WI38 (cell line): ENCODE measurements around the gene SLC11A2.
A peak's percentile ranks its signal among the peaks of the same experiment; 100 is the strongest.

Source experiments
- H3K4me3 ChIP-seq: 2 replicates; pipeline ENCODE4 v1.5.1; 2011; ENCODE audit warnings: low read depth, mild to moderate bottlenecking, control low read depth, low read length
- CTCF ChIP-seq: IDR thresholded peaks from 2 replicates; pipeline ENCODE4 v1.5.1; 2012; ENCODE audit warnings: low read depth, mild to moderate bottlenecking, control low read depth, low read length

SLC11A2 gene

DNA sequence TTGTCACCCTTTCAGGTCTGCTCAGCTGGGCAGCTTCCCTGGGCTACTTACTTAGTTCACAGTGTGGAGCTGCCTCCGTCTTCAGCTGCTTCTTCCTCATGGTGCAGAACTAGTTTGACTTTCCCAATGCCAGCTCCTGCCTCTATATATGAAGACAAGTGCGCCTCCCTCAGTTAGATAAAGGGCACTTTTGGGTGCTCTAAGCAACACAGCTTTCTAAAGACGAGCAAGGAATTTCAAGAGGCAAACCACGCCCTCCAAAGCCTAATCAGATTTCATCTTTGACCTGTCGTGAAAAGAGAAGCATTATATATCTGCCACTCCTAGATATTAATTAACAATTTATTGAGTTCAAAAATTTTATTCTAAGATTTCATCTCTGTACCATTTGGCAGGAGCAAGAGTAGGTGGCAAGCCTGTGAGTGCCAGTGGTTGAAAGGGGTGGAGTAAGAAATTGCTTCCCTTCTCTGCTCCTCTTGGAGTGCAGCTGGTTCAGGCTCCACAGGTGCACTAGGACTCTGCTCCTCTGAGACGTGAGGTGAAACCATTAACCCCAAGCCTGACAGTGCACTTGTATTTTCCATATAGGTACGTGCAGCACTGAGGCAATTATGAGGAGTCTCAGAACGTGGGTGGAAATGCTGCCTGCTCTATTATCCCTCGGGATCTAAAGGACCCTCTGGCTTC is 2.1 kb upstream of the SLC11A2 start:
- no peak overlapping the region for H3K4me3 ChIP-seq
- TF ChIP-seq CTCF = no peak

DNA sequence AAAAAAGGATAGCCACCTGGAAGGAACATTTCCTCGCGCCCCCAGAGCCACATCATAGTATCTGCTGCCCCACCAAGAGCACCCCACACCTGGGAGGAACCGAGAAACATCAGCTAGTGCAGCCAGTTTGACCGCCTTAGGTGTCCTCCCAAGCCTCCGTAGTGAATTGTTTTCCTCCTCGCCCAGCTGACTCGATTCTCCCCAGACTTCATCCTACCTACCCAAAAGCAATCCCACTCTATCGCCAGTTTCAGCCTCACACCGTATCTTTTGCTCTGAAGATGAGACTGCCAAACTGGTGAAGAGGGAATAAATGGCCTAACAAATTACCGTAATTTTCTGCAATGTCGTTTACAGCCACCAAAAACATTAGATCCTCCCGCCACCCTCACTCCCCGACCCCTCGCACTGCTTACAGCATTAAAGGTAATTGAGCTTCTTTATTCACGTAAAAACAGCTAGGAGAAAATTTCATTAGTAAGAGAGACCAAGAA is 1.2 kb upstream of the SLC11A2 start:
- no peak overlapping the region for H3K4me3 ChIP-seq
- TF ChIP-seq CTCF = no peak

DNA sequence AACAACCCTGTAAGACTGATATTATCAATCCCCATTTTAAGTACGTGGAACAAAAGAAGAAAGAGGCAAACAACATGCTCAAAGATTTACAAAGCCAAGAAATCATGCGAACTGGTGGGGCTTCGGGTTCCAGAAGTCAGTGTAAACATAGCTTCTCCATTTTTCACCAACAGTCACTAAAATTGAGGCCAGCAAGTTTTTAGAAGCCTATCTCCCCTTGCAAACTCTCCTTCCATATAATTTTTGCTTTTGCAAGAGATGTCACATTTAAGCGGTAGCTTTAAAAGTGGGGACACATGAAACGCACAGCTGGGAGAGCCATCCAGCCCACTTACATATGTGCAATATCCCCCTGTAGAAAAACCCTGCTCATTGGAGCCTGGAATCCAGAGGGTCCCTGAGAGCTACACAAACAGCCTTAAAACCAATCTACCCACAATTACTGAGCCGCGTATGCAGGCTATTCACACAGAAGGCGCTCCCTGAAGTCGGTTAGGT is 797 bp downstream of the SLC11A2 start:
- peak overlapping the region; percentile 77 for H3K4me3 ChIP-seq
- TF ChIP-seq CTCF = no peak

DNA sequence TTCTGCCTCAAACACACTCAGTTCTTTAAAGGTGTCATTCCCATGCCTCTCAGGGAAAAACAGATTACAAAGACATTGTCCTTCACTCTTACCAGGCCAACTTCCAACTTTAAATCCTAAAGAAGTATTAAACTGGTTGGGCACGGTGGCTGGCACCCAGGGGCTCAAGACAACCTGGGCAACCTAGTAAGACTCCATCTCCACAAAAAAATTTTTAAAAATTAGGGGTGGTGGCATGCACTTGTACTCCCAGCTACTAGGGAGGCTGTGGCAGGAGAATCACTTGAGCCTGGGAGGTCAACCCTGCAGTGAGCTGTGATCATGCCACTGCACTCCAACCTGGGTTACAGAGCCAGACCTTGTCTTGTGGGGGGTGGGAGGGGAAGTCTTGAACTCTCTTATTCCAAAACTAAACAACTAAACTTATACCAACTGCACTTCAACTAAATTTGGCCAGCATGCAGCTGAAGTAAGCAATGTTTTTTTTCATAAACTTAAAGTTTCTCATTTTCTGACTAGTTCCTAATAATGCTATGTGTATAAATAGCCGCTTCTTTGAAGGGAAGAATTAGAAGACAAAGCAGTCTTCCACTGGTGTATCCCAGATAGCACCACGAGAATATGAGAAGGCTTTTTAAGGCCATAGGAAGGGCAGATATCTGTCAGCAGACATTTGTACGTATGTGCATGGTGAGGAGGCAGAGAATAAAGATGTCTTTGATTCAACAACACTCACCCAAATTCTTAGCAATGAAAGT is 2.4 kb downstream of the SLC11A2 start:
- peak overlapping the region; percentile 77 for H3K4me3 ChIP-seq

GRCh38 chr12:51021694-51022093 is 4.5 kb downstream of the SLC11A2 start:
- no peak for TF ChIP-seq CTCF
- H3K4me3 ChIP-seq = no peak overlapping the region

More for the DNA sequence above, 2.4 kb downstream of the SLC11A2 start:
- no peak for TF ChIP-seq CTCF

- no peak overlapping the region for H3K4me3 ChIP-seq
- TF ChIP-seq CTCF = no peak
Measured at GRCh38 chr12:51020448-51021182, 5.6 kb downstream of the SLC11A2 start.
